Fibroblast of lung (primary cell): Measurements from ENCODE around the gene STXBP6.

Source experiments
- CTCF ChIP-seq, 2 donors: IDR thresholded peaks in 1 of 2; conservative IDR thresholded peaks in 1 of 2; 1 replicate in 1 of 2; 2 replicates in 1 of 2; pipeline ENCODE4 v1.5.1; 2011 to 2012; ENCODE audit warnings: low read length in 2 of 2, control low read depth in 1 of 2, inconsistent platforms in 1 of 2, low read depth in 1 of 2, mild to moderate bottlenecking in 1 of 2
- EZH2 ChIP-seq: IDR thresholded peaks from 2 replicates; pipeline ENCODE4 v1.5.1; 2012; ENCODE audit warnings: low read length, control low read depth, mild to moderate bottlenecking; ENCODE audit errors: missing control alignments

- no peak for TF ChIP-seq CTCF (conservative IDR thresholded peaks at IDR 0.05 in 1 of 2, IDR thresholded peaks at IDR 0.05 in 1 of 2; ENCODE audit: low read depth in 1 of 2, low read length in 2 of 2)
- TF ChIP-seq EZH2 = no peak
Observed at GRCh38 chr14:24895622-24896021, 154.3 kb downstream of the STXBP6 start.
